NK-92 treated with Interleukin-12 subunit alpha and Interleukin-12 subunit beta, amount 100 ng/mL, for 24 hours (cell line): ENCODE results near the gene TMEM178B.
"Not testable (repeated sequence)": the region's sequence is repeated elsewhere in the genome, so short reads cannot be mapped to it uniquely, and the experiment has no call there.

Experiments used
- DNase-seq: peaks from one replicate; lab custom pipeline; 2025; lab: John Stamatoyannopoulos, UW

TMEM178B gene

GRCh38 chr7:141312828-141313521 lies 239.1 kb downstream of the TMEM178B start:
- no peak for DNase-seq

- no peak for DNase-seq
Observed at GRCh38 chr7:141313896-141314295, 240.0 kb downstream of the TMEM178B start.

- no peak for DNase-seq
Observed at GRCh38 chr7:141317033-141317585, 243.2 kb downstream of the TMEM178B start.

- no peak for DNase-seq
Observed at GRCh38 chr7:141320287-141320686, 246.4 kb downstream of the TMEM178B start.

GRCh38 chr7:141322383-141322782 lies 248.5 kb downstream of the TMEM178B start:
- no peak for DNase-seq

GRCh38 chr7:141323826-141324225 lies 250.0 kb downstream of the TMEM178B start:
- no peak for DNase-seq

GRCh38 chr7:141324870-141325269 lies 251.0 kb downstream of the TMEM178B start:
- no peak for DNase-seq

- DNase-seq = no peak
Observed at GRCh38 chr7:141325275-141325674, 251.4 kb downstream of the TMEM178B start.

GRCh38 chr7:141328290-141328689 lies 254.4 kb downstream of the TMEM178B start:
- no peak for DNase-seq

- not testable (repeated sequence) for DNase-seq
Observed at GRCh38 chr7:141330285-141330684, 256.4 kb downstream of the TMEM178B start.

- no peak for DNase-seq
Observed at GRCh38 chr7:141333459-141333858, 259.6 kb downstream of the TMEM178B start.

- DNase-seq = no peak
Observed at GRCh38 chr7:141335164-141335563, 261.3 kb downstream of the TMEM178B start.

- DNase-seq = no peak
Observed at GRCh38 chr7:141339603-141340002, 265.7 kb downstream of the TMEM178B start.

- no peak for DNase-seq
Observed at GRCh38 chr7:141340991-141341390, 267.1 kb downstream of the TMEM178B start.

- no peak for DNase-seq
Observed at GRCh38 chr7:141342621-141343408, 269.0 kb downstream of the TMEM178B start.

GRCh38 chr7:141344153-141344935 lies 270.5 kb downstream of the TMEM178B start:
- DNase-seq = no peak

- no peak for DNase-seq
Observed at GRCh38 chr7:141348728-141349127, 274.9 kb downstream of the TMEM178B start.

GRCh38 chr7:141349338-141349737 lies 275.5 kb downstream of the TMEM178B start:
- no peak for DNase-seq

- no peak for DNase-seq
Observed at GRCh38 chr7:141349804-141350203, 275.9 kb downstream of the TMEM178B start.

GRCh38 chr7:141351175-141351574 lies 277.3 kb downstream of the TMEM178B start:
- no peak for DNase-seq

- DNase-seq = no peak
Observed at GRCh38 chr7:141352955-141353354, 279.1 kb downstream of the TMEM178B start.

GRCh38 chr7:141354251-141354650 lies 280.4 kb downstream of the TMEM178B start:
- no peak for DNase-seq
